MM.1S (cell line): ENCODE measurements around the gene GPR173.

Source experiments
- EZH2 ChIP-seq: fragments of 300-600 bp; sonication (generic); optimal IDR thresholded peaks from 2 replicates; pipeline ENCODE3; 2017; ENCODE audit warnings: low read depth, mild to moderate bottlenecking, antibody characterized with exemption, low read length, mixed read lengths
- TF ChIP-seq, protein P1 (sequence below): fragments of 300-600 bp; sonication (generic); IDR thresholded peaks from 2 replicates; pipeline ENCODE4 v1.5.1; 2016; ENCODE audit warnings: antibody characterized with exemption, low read length, mixed read lengths

DNA sequence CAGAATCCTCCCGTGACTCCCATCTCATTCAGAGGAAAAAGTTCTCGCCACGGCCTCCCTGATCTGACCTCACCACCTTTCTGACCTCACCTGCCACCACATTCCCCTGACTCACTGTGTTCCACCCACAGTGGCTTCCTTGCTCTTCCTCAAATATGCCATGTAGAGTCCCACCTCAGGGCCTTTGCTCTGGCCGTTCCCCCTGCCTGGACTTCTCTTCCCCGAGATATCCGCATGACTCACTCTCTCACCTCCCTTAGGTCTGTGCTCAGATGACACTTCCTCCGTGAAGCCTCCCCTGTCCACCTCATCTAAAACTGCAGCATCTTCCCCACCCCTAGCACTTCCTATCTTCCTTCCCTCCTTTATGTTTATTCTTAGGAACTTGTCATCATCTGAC is 26.4 kb downstream of the GPR173 start:
- TF ChIP-seq, protein P1, sequence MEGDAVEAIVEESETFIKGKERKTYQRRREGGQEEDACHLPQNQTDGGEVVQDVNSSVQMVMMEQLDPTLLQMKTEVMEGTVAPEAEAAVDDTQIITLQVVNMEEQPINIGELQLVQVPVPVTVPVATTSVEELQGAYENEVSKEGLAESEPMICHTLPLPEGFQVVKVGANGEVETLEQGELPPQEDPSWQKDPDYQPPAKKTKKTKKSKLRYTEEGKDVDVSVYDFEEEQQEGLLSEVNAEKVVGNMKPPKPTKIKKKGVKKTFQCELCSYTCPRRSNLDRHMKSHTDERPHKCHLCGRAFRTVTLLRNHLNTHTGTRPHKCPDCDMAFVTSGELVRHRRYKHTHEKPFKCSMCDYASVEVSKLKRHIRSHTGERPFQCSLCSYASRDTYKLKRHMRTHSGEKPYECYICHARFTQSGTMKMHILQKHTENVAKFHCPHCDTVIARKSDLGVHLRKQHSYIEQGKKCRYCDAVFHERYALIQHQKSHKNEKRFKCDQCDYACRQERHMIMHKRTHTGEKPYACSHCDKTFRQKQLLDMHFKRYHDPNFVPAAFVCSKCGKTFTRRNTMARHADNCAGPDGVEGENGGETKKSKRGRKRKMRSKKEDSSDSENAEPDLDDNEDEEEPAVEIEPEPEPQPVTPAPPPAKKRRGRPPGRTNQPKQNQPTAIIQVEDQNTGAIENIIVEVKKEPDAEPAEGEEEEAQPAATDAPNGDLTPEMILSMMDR, result no peak
- no peak for TF ChIP-seq EZH2
